ENCODE data around the gene ABCG4.

- TF ChIP-seq, protein P1, sequence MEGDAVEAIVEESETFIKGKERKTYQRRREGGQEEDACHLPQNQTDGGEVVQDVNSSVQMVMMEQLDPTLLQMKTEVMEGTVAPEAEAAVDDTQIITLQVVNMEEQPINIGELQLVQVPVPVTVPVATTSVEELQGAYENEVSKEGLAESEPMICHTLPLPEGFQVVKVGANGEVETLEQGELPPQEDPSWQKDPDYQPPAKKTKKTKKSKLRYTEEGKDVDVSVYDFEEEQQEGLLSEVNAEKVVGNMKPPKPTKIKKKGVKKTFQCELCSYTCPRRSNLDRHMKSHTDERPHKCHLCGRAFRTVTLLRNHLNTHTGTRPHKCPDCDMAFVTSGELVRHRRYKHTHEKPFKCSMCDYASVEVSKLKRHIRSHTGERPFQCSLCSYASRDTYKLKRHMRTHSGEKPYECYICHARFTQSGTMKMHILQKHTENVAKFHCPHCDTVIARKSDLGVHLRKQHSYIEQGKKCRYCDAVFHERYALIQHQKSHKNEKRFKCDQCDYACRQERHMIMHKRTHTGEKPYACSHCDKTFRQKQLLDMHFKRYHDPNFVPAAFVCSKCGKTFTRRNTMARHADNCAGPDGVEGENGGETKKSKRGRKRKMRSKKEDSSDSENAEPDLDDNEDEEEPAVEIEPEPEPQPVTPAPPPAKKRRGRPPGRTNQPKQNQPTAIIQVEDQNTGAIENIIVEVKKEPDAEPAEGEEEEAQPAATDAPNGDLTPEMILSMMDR (conservative IDR thresholded peaks at IDR 0.05) = no peak
- TF ChIP-seq ZFX (IDR thresholded peaks at IDR 0.05) = no peak
Observed at GRCh38 chr11:119148720-119149017, 183 bp upstream of the ABCG4 start.
